Left ventricle myocardium inferior (tissue), 1 donor: Measurements from ENCODE around the gene ADAMTS14. TPM values are rescaled to one million over a fixed set of nuclear protein-coding genes. Genes with fewer than 3 reads are reported as not detected.

Source experiments
- DNase-seq: peaks from one replicate; pipeline ENCODE4 v3.0.0-alpha.2; 2020
- H3K27ac ChIP-seq: fragments of 200-600 bp; replicated peaks from 2 replicates; pipeline ENCODE4 v1.8.0; 2021
- H3K27me3 ChIP-seq: fragments of 200-600 bp; 2 replicates; pipeline ENCODE4 v1.8.0; 2021; ENCODE audit warnings: low read depth
- H3K36me3 ChIP-seq: fragments of 200-600 bp; 2 replicates; pipeline ENCODE4 v1.8.0; 2021
- H3K4me1 ChIP-seq: fragments of 200-600 bp; 2 replicates; pipeline ENCODE4 v1.8.0; 2021
- H3K4me3 ChIP-seq: fragments of 200-600 bp; 2 replicates; pipeline ENCODE4 v1.8.0; 2021; ENCODE audit warnings: mild to moderate bottlenecking, moderate library complexity
- H3K9me3 ChIP-seq: fragments of 200-600 bp; replicated peaks from 2 replicates; pipeline ENCODE4 v1.8.0; 2021
- intact Hi-C: fragments of 100-400 bp; cut with micrococcal nuclease; formaldehyde crosslinking; loops from one replicate; pipeline ENCODE4 v1.11.0; 2022
- total RNA-seq: library from RNA; stranded (reverse); fragmentation: NEBNext Ultra II Directional; extraction: Animal tissue kit (Norgen Biotek cat#: 25700); gene quantifications from one replicate; pipeline ENCODE4 v1.2.1, GENCODE V29; 2021
- TF ChIP-seq, protein P1 (sequence below): fragments of 200-600 bp; IDR thresholded peaks from 2 replicates; pipeline ENCODE4 v1.8.0; 2021; ENCODE audit warnings: antibody characterized with exemption, mild to moderate bottlenecking, borderline replicate concordance
- donor health status: DM: no; HTN: yes; CAD: no; lungs with severe emphysema.

ADAMTS14 gene
- total RNA-seq, 1 donor from 2014 or later: 0.47 TPM

DNA sequence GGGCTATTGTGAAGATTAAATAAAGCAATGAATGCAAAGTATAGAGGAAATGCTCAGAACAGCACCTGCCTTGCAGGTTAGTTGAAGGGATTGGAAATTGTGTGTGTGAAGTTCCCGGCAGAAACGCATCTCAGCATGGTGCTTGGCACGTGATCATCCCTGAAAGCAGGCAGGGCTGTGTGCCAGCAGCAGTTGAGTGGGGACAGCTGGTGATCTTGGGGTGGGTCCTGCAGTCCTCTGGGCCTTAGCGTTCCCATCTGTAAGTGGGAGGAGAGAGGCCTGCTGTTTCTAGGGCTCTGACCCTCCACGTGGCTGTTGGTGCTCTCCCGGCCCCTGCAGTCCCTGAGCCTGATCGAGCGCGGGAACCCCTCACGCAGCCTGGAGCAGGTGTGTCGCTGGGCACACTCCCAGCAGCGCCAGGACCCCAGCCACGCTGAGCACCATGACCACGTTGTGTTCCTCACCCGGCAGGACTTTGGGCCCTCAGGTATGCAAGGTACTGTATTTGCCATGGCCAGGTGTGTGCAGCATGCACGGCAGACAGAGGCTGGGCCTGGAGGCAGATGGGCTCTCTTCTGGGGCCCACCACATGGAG lies 57.6 kb downstream of the ADAMTS14 start:
- Histone ChIP-seq H3K27ac (no peak overlapping the region), H3K9me3 (no peaks in the 10 kb centered on the region), H3K4me3 (no peak overlapping the region), H3K27me3 (no peaks in the 10 kb centered on the region), H3K4me1 (peaks cover 13% of the 10 kb centered on the region), H3K36me3 (no peaks in the 10 kb centered on the region)
- TF ChIP-seq, protein P1, sequence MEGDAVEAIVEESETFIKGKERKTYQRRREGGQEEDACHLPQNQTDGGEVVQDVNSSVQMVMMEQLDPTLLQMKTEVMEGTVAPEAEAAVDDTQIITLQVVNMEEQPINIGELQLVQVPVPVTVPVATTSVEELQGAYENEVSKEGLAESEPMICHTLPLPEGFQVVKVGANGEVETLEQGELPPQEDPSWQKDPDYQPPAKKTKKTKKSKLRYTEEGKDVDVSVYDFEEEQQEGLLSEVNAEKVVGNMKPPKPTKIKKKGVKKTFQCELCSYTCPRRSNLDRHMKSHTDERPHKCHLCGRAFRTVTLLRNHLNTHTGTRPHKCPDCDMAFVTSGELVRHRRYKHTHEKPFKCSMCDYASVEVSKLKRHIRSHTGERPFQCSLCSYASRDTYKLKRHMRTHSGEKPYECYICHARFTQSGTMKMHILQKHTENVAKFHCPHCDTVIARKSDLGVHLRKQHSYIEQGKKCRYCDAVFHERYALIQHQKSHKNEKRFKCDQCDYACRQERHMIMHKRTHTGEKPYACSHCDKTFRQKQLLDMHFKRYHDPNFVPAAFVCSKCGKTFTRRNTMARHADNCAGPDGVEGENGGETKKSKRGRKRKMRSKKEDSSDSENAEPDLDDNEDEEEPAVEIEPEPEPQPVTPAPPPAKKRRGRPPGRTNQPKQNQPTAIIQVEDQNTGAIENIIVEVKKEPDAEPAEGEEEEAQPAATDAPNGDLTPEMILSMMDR: no peak
- no peak for DNase-seq
- intact Hi-C loops: no loop called here

DNA sequence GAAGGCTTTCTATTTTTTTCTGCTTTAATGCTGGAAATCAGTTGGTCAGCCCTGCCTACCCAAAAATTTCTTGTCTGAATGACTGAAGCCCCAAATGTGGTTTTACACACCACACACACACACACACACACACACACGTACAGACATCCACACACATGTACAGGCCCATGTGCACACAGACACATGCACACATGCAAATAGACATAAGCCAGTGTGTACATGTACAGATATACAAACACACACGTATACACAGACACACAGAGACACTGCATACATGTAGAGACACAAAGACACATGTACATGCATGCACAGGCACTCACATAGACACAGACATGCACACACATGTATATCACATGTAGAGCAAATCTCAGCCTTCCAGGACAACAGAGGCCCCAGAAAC lies 58.6 kb downstream of the ADAMTS14 start:
- intact Hi-C loops: no loop called here
- H3K27ac ChIP-seq: no peak overlapping the region
- TF ChIP-seq, protein P1: no peak
- no peaks in the 10 kb centered on the region for H3K36me3 ChIP-seq
- DNase-seq: no peak
- no peaks in the 10 kb centered on the region for H3K27me3 ChIP-seq
- H3K9me3 ChIP-seq: no peaks in the 10 kb centered on the region
- no peak overlapping the region for H3K4me3 ChIP-seq
- peaks cover 13% of the 10 kb centered on the region for H3K4me1 ChIP-seq

DNA sequence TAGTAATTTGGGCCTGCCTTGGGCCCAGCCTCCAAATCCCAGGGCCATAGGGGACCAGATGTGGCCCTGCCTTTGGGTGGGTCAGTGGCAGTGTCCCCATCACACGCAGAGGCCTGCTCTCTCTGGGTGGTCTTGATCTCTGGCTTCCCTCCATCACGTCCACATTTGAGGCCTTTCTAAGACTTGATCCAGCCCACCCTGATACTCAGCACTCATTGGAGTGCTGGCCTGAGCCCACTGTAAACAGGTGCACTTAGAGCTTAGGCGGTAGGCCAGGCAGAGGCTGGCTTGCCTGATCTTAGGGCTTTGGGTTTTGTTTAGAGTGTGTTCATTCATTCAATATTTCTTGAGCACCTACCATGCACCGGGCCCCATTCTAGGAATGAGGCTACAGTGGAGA lies 60.3 kb downstream of the ADAMTS14 start:
- TF ChIP-seq, protein P1: no peak
- Histone ChIP-seq H3K27ac (no peak overlapping the region), H3K36me3 (no peaks in the 10 kb centered on the region), H3K9me3 (no peaks in the 10 kb centered on the region), H3K27me3 (no peaks in the 10 kb centered on the region), H3K4me1 (peaks cover 10% of the 10 kb centered on the region), H3K4me3 (no peak overlapping the region)
- DNase-seq: peak; percentile 3
- intact Hi-C loops: no loop called here

DNA sequence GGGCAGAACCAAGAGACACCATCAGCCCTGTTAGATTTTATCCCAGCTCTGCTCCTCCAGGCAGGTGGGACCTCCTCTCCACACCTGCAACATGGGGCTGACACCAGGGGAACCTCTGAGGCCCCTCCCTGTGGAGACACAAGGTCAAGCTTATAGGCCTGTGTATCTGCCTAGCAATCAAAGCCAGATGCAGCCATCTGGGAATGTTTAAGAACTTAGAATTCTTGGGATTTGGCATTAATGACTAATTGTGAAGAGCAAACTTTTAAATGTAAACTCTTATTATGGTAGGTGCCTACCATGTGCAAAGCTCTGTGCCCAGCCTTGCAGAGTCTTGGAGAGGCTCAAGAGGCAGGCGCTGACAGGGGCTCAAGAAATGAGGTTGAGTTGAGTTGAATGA lies 60.7 kb downstream of the ADAMTS14 start:
- H3K27ac ChIP-seq: no peak overlapping the region
- no peaks in the 10 kb centered on the region for H3K9me3 ChIP-seq
- no peaks in the 10 kb centered on the region for H3K27me3 ChIP-seq
- no peak overlapping the region for H3K4me3 ChIP-seq
- DNase-seq: no peak
- intact Hi-C loops: no loop called here
- H3K4me1 ChIP-seq: peaks cover 10% of the 10 kb centered on the region
- TF ChIP-seq, protein P1: no peak
- no peaks in the 10 kb centered on the region for H3K36me3 ChIP-seq

DNA sequence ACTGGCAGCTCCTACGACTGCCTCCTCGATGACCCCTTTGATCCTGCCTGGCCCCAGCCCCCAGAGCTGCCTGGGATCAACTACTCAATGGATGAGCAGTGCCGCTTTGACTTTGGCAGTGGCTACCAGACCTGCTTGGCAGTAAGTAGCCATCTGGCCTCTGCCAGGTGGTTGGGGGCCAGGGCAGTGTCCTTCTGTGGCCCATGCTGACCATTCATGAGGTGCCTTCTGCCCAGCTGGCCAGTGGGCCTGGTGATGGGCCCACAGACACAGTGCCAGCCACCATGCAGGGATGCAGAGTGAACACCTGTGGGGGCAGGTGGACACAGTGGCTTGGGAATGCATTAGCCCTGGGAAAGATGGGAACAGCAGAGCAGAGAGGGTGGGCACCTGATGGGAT lies 62.9 kb downstream of the ADAMTS14 start:
- Histone ChIP-seq H3K4me3 (no peak overlapping the region), H3K9me3 (no peaks in the 10 kb centered on the region), H3K36me3 (no peaks in the 10 kb centered on the region), H3K4me1 (peaks cover 1% of the 10 kb centered on the region), H3K27me3 (no peaks in the 10 kb centered on the region), H3K27ac (no peak overlapping the region)
- peak; percentile 4 for DNase-seq
- intact Hi-C loops: no loop called here
- TF ChIP-seq, protein P1: no peak
